ENCODE data around the gene AKT3.

- no peak for TF ChIP-seq CREB1 (IDR thresholded peaks at IDR 0.05; ENCODE audit: low read depth)
- TF ChIP-seq CEBPB (IDR thresholded peaks at IDR 0.05), result no peak
- TF ChIP-seq TCF12 (IDR thresholded peaks at IDR 0.05; ENCODE audit: low read depth), result no peak
- TF ChIP-seq TAF1 (IDR thresholded peaks at IDR 0.05; ENCODE audit: low read depth), result no peak
- no peak for TF ChIP-seq MAX (IDR thresholded peaks at IDR 0.05)
- no peak for TF ChIP-seq REST (IDR thresholded peaks at IDR 0.05; ENCODE audit: low read depth)
- no peak for TF ChIP-seq NFIC (IDR thresholded peaks at IDR 0.05)
- TF ChIP-seq RAD21 (IDR thresholded peaks at IDR 0.05; ENCODE audit: low read depth), result no peak
- TF ChIP-seq YY1 (IDR thresholded peaks at IDR 0.05; ENCODE audit: low read depth), result no peak
Measured at GRCh38 chr1:243716906-243717305, 133.1 kb downstream of the AKT3 start.
